PC-9 (cell line): ENCODE data around the gene ARID3B.

Source experiments
- CTCF ChIP-seq: fragments of 200-600 bp; sonication (generic); conservative IDR thresholded peaks from 2 replicates; pipeline ENCODE4 v1.6.1; 2017; ENCODE audit warnings: mixed run types, antibody characterized with exemption, mild to moderate bottlenecking, moderate library complexity
- EZH2 ChIP-seq: fragments of 200-600 bp; sonication (generic); IDR thresholded peaks from 2 replicates; pipeline ENCODE4 v1.8.0; 2017; ENCODE audit warnings: antibody characterized with exemption, low read depth

- no peak for TF ChIP-seq CTCF
- TF ChIP-seq EZH2: no peak
Measured at GRCh38 chr15:74642734-74643664, 102.0 kb downstream of the ARID3B start.
